ENCODE data around the gene NRIP3.
A peak's percentile ranks its signal among the peaks of the same experiment; 100 is the strongest.

The NRIP3 gene

DNA sequence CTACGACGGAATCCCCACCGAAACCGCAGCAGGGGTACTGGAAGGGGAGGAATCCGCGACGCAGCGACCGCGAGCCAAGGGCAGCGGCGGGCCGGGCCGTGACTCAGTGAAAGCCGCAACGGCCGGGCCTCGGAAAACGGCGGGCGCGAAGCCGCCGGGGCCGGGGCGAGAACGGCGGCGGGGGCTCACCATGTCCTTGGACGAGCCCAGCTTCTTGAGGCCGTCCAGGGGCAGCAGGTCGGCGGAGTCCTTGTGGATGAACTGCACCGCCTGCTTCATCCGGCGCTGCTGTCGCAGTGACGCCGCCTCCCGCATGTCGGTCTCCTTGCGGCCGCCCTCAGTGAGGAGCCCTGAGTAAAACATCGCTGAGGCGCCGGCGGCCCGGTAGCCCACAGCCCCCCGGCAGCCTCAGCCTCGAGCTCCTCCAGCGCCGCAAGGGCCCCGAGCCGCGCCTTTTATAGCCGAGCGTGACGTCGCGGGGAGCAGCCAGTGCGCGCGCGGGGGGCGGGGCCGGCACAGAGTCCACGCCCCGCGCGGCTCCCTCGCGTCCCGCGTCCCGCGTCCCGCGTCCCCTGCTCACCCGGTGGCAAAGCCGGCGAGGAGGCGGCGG lies at the start of gene NRIP3:
TSS of gene NRIP3 (minus strand) at position 429 of the 610 bp plus-strand sequence. CDS start at position 363, 66 bp downstream.
- DNase-seq (ENCODE audit: low read depth in 2 of 2): peak; percentile 56 to 62

DNA sequence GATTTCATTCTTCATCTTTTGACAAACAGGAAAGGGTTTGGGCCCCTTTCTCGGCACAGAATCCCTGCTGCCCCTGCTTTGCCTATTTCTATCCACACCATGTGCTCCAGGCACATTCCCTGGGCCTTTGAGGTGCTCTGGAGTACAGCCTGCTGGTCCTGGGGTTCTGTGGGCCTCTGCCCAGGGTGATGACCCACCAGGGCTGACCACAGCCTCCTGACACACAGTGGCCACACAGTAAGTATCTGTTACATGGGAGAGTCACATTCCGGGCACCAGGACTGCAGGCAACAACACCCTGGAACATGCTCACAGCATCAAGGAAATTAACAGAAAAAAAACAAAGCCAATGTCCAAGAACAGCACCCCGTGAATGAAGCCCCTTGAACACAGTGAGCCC lies 48.5 kb upstream of the NRIP3 start:
- no peak for DNase-seq (ENCODE audit: low read depth in 2 of 2)

DNA sequence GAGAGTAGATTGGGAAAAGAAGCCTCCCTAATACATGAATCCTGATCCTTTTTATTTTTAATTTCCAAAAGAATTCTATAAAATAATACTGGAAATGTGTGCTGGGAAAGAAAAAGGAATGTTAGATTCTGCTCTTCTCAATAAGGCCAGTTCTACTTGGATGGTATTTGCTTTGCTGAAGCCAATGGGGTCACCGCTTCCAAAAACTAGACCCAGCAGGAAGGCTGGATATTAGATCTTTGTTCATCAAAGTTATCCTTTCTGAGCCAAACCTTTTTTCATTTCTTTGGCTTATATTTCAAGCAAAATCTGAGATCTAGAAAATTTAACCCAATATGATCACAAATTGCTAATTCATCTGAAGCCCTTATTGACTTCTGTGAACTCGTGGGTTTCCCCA lies 46.2 kb upstream of the NRIP3 start:
- DNase-seq (ENCODE audit: low read depth in 2 of 2): no peak

DNA sequence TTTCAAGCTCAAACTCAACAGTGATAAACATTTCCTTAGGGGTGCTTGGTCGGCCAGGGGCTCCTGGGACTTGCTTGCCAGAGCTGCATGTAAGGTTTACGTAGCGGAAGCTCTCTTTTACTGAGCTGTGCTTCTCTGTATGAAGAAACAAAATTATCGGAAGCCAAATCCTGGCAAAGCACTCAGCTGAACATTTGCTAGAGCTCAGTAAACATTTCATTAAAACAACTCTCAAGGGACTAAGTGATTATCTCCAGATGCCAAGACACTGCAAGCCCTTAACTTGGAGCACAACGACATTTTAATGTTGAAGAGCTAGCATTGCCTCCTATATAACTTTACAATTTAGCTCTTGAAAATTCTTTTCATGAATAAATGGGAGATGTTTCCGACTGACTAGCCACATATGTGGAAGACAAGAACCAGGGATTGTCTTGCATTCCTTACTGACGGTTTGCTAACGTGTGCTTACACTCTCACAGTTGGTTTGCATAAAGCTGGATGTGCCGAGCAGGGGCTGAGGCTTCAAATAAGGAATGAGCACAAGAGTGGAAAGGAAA lies 44.2 kb upstream of the NRIP3 start:
- no peak for DNase-seq (ENCODE audit: low read depth in 2 of 2)

DNA sequence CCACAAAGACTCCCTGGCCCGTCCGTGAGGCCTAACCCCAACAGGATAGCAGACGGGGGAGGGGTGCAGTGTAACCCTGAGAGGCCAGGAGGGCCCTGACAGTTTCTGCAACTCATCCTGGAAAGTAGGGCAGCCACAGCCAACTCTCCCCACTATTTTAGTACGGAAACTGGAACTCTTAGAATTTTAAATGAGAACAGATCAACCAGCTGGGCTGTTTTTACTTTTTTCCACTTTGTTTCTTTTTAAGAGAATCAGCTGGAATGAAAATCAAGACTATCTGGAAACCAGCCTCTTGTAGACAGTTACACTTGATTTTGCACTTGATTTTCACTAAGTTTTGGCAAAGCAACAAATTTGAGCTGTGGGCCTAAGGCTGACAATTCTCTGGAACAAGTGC lies 42.7 kb upstream of the NRIP3 start:
- DNase-seq (ENCODE audit: low read depth in 2 of 2): no peak

- DNase-seq (ENCODE audit: low read depth in 2 of 2): no peak
These were observed 38.7 kb upstream of the NRIP3 start for GRCh38 chr11:9042488-9042887.

DNA sequence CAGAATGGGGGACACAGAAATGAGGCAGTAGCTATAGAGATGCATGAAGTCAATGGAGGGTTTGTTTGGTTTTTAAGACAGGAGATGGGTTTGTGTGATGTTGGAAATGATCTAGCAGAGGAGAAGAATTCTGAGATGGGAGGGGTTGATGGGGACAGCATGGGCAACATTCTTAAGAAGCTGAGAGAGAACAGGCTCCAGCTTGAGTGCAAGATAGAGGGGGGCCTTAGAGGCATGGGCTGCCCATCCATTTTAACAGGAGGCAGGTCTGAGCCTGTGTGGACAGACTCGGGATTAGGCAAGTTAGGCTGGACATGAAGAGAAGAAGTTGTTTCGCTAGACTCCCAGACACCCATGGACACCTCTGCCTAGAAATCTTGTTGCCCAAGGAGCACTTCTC lies 37.9 kb upstream of the NRIP3 start:
- DNase-seq (ENCODE audit: low read depth in 2 of 2): no peak

- no peak for DNase-seq (ENCODE audit: low read depth in 2 of 2)
These were observed 36.6 kb upstream of the NRIP3 start for GRCh38 chr11:9040410-9040809.

- no peak for DNase-seq (ENCODE audit: low read depth in 2 of 2)
These were observed 36.1 kb upstream of the NRIP3 start for GRCh38 chr11:9039863-9040262.

GRCh38 chr11:9039198-9039597 lies 35.4 kb upstream of the NRIP3 start:
- no peak for DNase-seq (ENCODE audit: low read depth in 2 of 2)

GRCh38 chr11:9038541-9038940 lies 34.7 kb upstream of the NRIP3 start:
- no peak for DNase-seq (ENCODE audit: low read depth in 2 of 2)

- no peak for DNase-seq (ENCODE audit: low read depth in 2 of 2)
These were observed 34.2 kb upstream of the NRIP3 start for GRCh38 chr11:9037963-9038362.

GRCh38 chr11:9037046-9037780 lies 33.4 kb upstream of the NRIP3 start:
- DNase-seq (ENCODE audit: low read depth in 2 of 2): no peak

DNA sequence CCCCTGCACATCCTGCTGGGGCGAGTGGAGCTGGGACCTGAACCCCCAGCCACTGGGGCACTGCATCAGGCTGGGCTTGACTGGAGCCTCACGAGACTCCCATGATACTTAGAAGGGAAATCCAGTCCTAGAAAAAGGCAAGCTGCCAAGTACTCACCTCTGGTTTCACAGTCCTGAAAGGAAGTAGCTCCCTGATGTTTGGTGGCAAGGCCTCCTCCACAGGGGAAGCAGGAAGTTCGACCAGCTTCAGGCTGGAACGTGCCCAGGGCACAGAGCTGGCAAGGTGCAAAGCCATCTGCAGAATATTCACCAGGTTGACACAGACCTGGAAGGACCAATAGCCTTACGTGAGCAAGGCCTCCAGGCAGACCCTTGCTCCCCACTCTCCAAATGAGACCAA lies 26.8 kb upstream of the NRIP3 start:
- no peak for DNase-seq (ENCODE audit: low read depth in 2 of 2)

GRCh38 chr11:9029422-9029821 lies 25.6 kb upstream of the NRIP3 start:
- DNase-seq (ENCODE audit: low read depth in 2 of 2): no peak

DNA sequence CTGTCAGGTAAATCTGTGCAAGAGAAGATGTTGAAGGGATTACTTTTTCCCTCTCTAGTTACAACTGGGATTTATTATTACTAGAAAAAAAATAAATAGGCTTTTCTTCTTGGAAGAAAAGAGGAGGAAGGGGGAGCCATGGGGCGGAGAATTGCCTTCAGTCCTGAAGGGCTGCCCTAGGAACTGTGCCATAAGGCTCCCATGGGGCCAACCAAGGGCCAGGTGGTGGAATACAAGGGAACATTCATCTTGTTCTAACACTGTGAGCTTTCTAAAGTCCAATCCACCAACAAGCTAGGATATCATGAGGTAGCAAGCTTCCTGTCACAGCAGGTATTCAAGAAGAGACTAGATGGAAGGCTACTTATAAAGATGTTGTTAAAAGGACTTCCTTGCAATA lies 24.8 kb upstream of the NRIP3 start:
- DNase-seq (ENCODE audit: low read depth in 2 of 2): no peak

- no peak for DNase-seq (ENCODE audit: low read depth in 2 of 2)
These were observed 21.5 kb upstream of the NRIP3 start for GRCh38 chr11:9025101-9025850.

DNA sequence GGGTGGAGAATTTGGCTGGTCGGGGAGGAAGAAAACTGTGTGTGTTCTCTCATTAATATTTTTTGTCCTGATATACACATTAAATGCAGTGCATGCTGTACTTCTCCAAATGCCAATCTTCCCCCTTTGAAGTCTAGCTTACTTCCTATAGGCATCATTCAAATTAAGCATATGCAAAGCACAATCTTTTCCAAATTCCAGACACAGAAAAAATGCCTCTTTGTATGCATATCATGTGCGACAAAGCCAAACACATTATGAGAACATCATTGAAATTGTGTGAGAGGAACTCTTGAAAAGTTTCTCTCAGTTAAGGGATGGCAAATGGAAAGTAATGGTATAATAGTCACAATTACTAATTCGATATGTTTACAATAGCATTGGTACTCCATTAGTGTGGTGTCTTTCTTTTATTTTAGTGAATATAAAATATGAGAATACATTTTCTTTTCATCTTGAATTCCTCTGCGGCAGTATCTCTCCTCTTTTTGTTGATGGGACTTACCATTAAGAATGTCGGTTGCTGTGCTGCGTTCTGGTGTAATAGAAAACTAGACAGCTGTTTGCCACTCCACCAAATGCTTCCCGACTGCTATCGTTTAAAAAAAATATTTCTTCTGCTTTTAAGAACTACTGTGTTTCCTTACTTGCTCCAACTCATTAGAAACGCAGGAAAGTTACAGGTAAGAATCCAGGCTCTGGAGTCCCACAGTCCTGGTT lies 19.3 kb upstream of the NRIP3 start:
- no peak for DNase-seq (ENCODE audit: low read depth in 2 of 2)

- DNase-seq (ENCODE audit: low read depth in 2 of 2): no peak
These were observed 17.1 kb upstream of the NRIP3 start for GRCh38 chr11:9020916-9021315.

GRCh38 chr11:9019861-9020260 lies 16.1 kb upstream of the NRIP3 start:
- DNase-seq (ENCODE audit: low read depth in 2 of 2): no peak

GRCh38 chr11:9017773-9018172 lies 14.0 kb upstream of the NRIP3 start:
- DNase-seq (ENCODE audit: low read depth in 2 of 2): no peak
